B cell (primary cell): ENCODE data around the gene MATR3.

ENCODE experiments used
- EZH2 ChIP-seq: IDR thresholded peaks from 2 replicates; pipeline ENCODE4 v1.6.1; 2012; ENCODE audit warnings: borderline replicate concordance, low read depth, mild to moderate bottlenecking, moderate library complexity, low read length; ENCODE audit not compliant: insufficient read depth, poor library complexity, severe bottlenecking
- TF ChIP-seq, protein P1 (sequence below): fragments of 200-600 bp; IDR thresholded peaks from one replicate; pipeline ENCODE4 v1.8.0; 2022; ENCODE audit warnings: antibody characterized with exemption, mild to moderate bottlenecking

- TF ChIP-seq, protein P1, sequence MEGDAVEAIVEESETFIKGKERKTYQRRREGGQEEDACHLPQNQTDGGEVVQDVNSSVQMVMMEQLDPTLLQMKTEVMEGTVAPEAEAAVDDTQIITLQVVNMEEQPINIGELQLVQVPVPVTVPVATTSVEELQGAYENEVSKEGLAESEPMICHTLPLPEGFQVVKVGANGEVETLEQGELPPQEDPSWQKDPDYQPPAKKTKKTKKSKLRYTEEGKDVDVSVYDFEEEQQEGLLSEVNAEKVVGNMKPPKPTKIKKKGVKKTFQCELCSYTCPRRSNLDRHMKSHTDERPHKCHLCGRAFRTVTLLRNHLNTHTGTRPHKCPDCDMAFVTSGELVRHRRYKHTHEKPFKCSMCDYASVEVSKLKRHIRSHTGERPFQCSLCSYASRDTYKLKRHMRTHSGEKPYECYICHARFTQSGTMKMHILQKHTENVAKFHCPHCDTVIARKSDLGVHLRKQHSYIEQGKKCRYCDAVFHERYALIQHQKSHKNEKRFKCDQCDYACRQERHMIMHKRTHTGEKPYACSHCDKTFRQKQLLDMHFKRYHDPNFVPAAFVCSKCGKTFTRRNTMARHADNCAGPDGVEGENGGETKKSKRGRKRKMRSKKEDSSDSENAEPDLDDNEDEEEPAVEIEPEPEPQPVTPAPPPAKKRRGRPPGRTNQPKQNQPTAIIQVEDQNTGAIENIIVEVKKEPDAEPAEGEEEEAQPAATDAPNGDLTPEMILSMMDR, result peak; percentile 17
- TF ChIP-seq EZH2, result no peak
These were observed 5.5 kb upstream of the MATR3 start for GRCh38 chr5:139287890-139288635.
